ENCODE results near the gene TRAFD1. TPM values are rescaled to one million over a fixed set of nuclear protein-coding genes. Genes with fewer than 3 reads are reported as not detected.

Gene TRAFD1
- total RNA-seq, 4 donors from 2014 or later = 37.0 to 56.9 (median 44.4) TPM

DNA sequence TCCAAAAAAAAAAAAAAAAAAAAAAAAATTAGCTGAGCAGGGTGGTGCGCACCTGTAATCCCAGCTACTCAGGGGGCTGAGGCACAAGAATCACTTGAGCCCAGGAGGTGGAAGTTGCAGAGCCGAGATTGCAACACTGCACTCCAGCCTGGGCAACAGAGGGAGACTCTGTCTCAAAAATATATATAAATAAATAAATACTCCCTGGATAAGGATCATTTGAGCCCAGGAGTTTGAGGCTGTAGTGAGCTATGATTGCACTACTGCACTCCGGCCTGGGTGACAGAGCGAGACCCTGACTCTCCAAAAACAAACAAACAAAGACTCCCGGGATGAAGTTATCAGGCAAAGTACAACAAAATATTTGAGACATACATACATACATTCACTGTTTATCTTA, 13.4 kb upstream of the TRAFD1 start:
- Histone ChIP-seq H3K4me1 (peaks cover 21 to 84% (median 41%) of the 10 kb centered on the region in 3 donors), H3K27ac (peak overlapping the region; percentile 77 to 97 (median 88)), H3K4me3 (no peak overlapping the region), H3K9me3 (no peaks in the 10 kb centered on the region), H3K27me3 (no peaks in the 10 kb centered on the region), H3K36me3 (no peaks in the 10 kb centered on the region)
- intact Hi-C loops (cut with DNase I) = no loop called here
- no peak for DNase-seq
- TF ChIP-seq POLR2A (IDR thresholded peaks at IDR 0.05) = no peak
- TF ChIP-seq, protein P1, sequence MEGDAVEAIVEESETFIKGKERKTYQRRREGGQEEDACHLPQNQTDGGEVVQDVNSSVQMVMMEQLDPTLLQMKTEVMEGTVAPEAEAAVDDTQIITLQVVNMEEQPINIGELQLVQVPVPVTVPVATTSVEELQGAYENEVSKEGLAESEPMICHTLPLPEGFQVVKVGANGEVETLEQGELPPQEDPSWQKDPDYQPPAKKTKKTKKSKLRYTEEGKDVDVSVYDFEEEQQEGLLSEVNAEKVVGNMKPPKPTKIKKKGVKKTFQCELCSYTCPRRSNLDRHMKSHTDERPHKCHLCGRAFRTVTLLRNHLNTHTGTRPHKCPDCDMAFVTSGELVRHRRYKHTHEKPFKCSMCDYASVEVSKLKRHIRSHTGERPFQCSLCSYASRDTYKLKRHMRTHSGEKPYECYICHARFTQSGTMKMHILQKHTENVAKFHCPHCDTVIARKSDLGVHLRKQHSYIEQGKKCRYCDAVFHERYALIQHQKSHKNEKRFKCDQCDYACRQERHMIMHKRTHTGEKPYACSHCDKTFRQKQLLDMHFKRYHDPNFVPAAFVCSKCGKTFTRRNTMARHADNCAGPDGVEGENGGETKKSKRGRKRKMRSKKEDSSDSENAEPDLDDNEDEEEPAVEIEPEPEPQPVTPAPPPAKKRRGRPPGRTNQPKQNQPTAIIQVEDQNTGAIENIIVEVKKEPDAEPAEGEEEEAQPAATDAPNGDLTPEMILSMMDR (IDR thresholded peaks at IDR 0.05) = peak in 1 of 6 experiments; percentile 11
- 44 to 56% methylated on average over 5 of the region's 5 CpGs for WGBS, 2 donors

DNA sequence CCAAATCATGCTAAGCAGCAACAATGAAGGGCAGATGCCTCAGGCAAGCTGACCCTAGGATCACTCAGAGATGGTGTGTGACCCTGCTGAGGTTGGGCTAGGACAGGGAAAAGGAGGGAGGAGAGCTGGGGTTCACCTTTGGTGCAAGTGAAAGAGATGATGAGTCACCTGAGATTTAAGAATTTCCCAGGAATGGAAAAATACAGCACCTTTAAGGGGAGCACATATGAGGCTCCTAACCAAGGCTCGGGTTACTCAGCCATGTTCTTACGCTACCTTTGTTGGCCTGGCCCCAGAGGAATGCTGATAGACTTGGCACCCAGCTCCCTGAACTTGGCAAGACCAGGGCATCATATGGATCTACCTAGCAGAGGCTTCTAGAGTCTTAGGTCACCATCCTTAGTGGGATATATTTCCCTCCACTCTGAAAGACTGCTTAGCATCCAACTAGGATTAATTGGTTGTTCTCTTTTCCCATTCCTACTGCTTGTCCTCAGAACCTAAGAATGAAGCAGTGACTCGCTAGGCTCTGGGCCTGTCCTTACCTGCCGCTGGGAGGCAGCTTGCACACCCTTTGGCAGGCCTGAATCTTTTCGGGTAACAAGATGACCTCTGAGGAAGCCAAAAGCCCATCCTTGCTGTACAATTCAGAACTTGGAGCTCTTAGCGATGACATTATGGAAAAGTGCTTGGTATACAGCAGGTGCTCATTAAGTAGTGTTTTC, 12.8 kb upstream of the TRAFD1 start:
- intact Hi-C loops (cut with DNase I) = no loop called here
- TF ChIP-seq, protein P1 (IDR thresholded peaks at IDR 0.05) = peak in 1 of 6 experiments; percentile 30
- no peak for TF ChIP-seq POLR2A (IDR thresholded peaks at IDR 0.05)
- 38 to 51% methylated on average over 5 to 6 of the region's 6 CpGs for WGBS, 2 donors
- Histone ChIP-seq H3K27ac (peak overlapping the region; percentile 77 to 97 (median 88)), H3K27me3 (no peaks in the 10 kb centered on the region), H3K4me1 (peaks cover 16 to 84% (median 42%) of the 10 kb centered on the region in 3 donors), H3K36me3 (no peaks in the 10 kb centered on the region), H3K4me3 (no peak overlapping the region), H3K9me3 (no peaks in the 10 kb centered on the region)
- DNase-seq = no peak

DNA sequence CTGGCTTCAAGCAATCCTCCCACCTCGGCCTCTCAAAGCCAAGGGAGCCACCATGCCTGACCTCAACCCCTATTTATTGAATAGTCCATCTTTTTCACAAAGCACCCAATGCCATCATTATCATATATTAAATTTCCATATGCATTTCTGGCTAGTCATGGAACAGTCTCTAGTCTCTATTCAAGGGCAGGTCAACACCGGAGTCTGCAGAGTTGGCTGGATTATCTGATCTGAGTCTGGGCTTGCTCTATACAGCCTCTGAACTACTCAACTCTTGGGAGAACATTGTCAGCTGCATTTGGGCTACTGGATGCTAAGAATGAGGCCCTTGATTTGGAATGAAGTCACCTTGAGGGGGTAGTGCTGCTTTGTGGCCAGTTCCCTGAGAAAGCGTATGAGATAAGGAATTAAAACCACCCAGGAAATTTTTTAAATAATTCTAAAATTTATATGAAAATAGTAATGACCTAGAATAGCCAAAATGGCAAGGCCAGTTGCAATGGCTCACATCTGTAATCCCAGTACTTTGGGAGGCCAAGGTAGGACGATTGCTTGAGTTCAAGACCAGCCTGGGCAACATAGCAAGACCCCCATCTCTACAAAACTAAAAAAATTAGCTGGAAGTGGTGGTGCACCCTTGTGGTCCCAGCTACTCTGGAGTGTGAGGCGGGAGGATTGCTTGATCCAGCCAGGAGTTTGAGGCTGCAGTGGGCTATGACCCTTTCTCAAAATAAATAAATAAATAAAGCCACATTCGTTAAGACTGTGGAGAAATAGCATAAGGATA, 9.9 kb upstream of the TRAFD1 start:
- peaks cover 12 to 72% (median 35%) of the 10 kb centered on the region in 3 donors for H3K4me1 ChIP-seq
- no peaks in the 10 kb centered on the region for H3K9me3 ChIP-seq
- intact Hi-C loops (cut with DNase I) = no loop called here
- H3K27me3 ChIP-seq = no peaks in the 10 kb centered on the region
- H3K36me3 ChIP-seq = no peaks in the 10 kb centered on the region
- no peak for DNase-seq
- H3K27ac ChIP-seq = peak overlapping the region in 3 of 4 donors; percentile 62 to 95 (median 77)
- no peak overlapping the region for H3K4me3 ChIP-seq
- no peak for TF ChIP-seq POLR2A (IDR thresholded peaks at IDR 0.05)
- TF ChIP-seq, protein P1 (IDR thresholded peaks at IDR 0.05) = no peak
- 59 to 69% methylated on average over 6 of the region's 6 CpGs for WGBS, 2 donors

DNA sequence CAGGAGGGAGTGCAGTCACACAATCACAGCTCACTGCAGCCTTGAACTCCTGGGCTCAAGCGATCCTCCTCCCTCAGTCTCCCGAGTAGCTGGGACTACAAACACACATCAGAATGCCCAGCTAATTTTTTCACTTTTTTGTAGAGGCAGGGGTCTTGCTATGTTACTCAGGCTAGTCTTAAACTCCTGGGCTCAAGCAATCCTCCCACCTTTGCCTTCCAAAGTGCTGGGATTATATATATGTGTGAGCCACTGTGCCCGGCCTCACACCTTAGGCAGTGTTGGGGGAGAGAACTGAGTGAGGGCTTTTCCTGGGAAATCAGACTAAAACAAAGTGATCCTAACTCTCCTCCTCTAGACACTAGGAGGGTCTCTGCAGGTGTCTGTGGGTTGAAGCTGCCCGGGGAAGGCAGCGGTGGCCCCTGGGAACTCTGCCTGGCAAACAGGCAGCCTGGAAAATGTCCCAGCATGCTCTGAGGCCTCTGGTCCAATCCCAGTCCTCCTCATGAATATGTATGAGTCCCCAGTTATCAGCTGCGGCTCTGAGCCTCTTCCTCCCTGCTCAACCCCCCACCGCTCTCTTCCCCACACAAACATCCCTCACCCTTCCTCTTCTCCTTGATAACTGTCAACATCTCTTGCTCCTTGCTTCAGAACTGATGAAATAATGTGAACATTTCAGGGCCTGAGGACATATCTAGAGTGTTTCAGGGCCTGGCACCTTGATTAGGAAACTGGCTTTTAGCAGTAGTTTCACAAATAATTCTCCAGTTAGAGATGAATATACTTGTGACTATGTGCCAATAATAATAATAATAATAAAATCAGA, 8.9 kb upstream of the TRAFD1 start:
- Histone ChIP-seq H3K36me3 (no peaks in the 10 kb centered on the region), H3K4me3 (no peak overlapping the region), H3K9me3 (no peaks in the 10 kb centered on the region), H3K27ac (peak overlapping the region; percentile 62 to 95 (median 78)), H3K4me1 (peaks cover 11 to 68% (median 37%) of the 10 kb centered on the region in 3 donors), H3K27me3 (no peaks in the 10 kb centered on the region)
- WGBS, 2 donors = 37 to 44% methylated on average over 6 of the region's 7 CpGs
- intact Hi-C loops (cut with DNase I) = no loop called here
- DNase-seq = no peak
- TF ChIP-seq, protein P1 (IDR thresholded peaks at IDR 0.05) = no peak
- no peak for TF ChIP-seq POLR2A (IDR thresholded peaks at IDR 0.05)

Data from esophagus squamous epithelium (tissue), 5 donors.